MCF 10A (cell line): ENCODE results near the gene STAC3. TPM values are rescaled to one million over a fixed set of nuclear protein-coding genes. Genes with fewer than 3 reads are reported as not detected.

Experiments
- BruUV-seq: library from RNA; stranded (reverse); fragments of 400-500 nt; replicated peaks from 2 replicates; lab custom pipeline; 2021; lab: Mats Ljungman, UMichigan
- CTCF ChIA-PET: fragments of 300-600 bp; sonication (Branson Sonifier 250); formaldehyde crosslinking; extraction: SDS; loops from one replicate; lab custom pipeline; 2021; ENCODE audit warnings: antibody characterized with exemption, inconsistent platforms; lab: Yijun Ruan, JAX
- POLR2A ChIA-PET: fragments of 300-600, 350-650 bp; sonication (Branson Sonifier 250); formaldehyde crosslinking; extraction: SDS; loops from one replicate; lab custom pipeline; 2020; ENCODE audit warnings: antibody characterized with exemption, inconsistent platforms; lab: Yijun Ruan, JAX
- DNase-seq: peaks from one replicate; pipeline ENCODE4 v3.0.0-alpha.2; 2018; ENCODE audit not compliant: unreplicated experiment
- H3K27ac Mint-ChIP-seq: one replicate; pipeline ENCODE4 v1.8.0; 2022; ENCODE audit warnings: mild to moderate bottlenecking, low read depth, mixed read lengths; ENCODE audit not compliant: unreplicated experiment
- H3K27me3 Mint-ChIP-seq: one replicate; pipeline ENCODE4 v1.8.0; 2022; ENCODE audit warnings: mixed read lengths; ENCODE audit not compliant: insufficient read depth, unreplicated experiment
- H3K36me3 Mint-ChIP-seq: one replicate; pipeline ENCODE4 v1.8.0; 2022; ENCODE audit warnings: mild to moderate bottlenecking, moderate library complexity, mixed read lengths; ENCODE audit not compliant: insufficient read depth, unreplicated experiment
- H3K4me1 Mint-ChIP-seq: one replicate; pipeline ENCODE4 v1.8.0; 2022; ENCODE audit warnings: mixed read lengths; ENCODE audit not compliant: insufficient read depth, unreplicated experiment
- H3K4me3 Mint-ChIP-seq: one replicate; pipeline ENCODE4 v1.8.0; 2022; ENCODE audit warnings: mild to moderate bottlenecking, moderate library complexity, mixed read lengths; ENCODE audit not compliant: unreplicated experiment
- H3K9me3 Mint-ChIP-seq: one replicate; pipeline ENCODE4 v1.8.0; 2022; ENCODE audit warnings: mixed read lengths; ENCODE audit not compliant: unreplicated experiment
- intact Hi-C: fragments of 100-400 bp; cut with micrococcal nuclease; formaldehyde crosslinking; loops from 2 replicates; pipeline ENCODE4 v1.14.1; 2022
- total RNA-seq: library from RNA; stranded (reverse); gene quantifications from 2 replicates; pipeline ENCODE4 v1.2.3, GENCODE V29; 2022
- TF ChIP-seq, protein P1 (sequence below): fragments of 200-600 bp; IDR thresholded peaks from one replicate; pipeline ENCODE4 v1.8.0; 2022; ENCODE audit warnings: antibody characterized with exemption, mild to moderate bottlenecking; ENCODE audit not compliant: unreplicated experiment

Gene STAC3
- total RNA-seq, 1 experiment from 2014 or later = 2.8 TPM

DNA sequence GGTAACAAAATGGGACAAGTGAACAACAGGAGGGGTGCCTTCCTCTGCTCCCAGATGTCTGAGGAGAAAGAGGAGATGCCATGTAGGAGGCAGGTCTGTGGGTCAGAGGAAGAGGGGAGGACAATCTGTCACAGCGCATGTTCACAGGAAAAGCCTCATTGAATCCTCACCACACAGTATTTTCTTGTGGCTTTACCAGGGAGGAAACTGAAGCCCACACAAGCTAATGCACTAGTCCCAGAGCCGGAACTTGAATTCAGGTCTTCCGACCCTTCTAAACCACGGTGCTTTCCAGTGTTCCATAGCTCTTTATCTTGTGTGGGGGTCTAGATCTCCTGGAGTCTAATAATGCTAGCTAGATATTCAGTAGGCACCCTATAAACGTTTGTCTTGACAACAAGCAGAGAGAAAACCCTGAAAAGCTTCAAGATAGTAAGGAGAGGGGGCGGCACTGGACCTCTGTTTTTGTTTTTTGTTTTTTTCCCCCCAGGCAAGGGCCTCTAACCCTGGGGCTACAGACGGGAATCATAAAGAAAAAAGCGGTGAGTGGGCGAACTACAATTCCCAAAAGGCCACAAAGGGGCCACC is 21.8 kb downstream of the STAC3 start:
- peak overlapping the region; percentile 99 for H3K27ac Mint-ChIP-seq
- no peaks in the 10 kb centered on the region for H3K9me3 Mint-ChIP-seq
- peaks cover 47% of the 10 kb centered on the region for H3K36me3 Mint-ChIP-seq
- TSS peak; percentile 89 for BruUV-seq
- DNase-seq = no peak
- peak overlapping the region; percentile 98 for H3K4me3 Mint-ChIP-seq
- H3K27me3 Mint-ChIP-seq = no peaks in the 10 kb centered on the region
- TF ChIP-seq, protein P1, sequence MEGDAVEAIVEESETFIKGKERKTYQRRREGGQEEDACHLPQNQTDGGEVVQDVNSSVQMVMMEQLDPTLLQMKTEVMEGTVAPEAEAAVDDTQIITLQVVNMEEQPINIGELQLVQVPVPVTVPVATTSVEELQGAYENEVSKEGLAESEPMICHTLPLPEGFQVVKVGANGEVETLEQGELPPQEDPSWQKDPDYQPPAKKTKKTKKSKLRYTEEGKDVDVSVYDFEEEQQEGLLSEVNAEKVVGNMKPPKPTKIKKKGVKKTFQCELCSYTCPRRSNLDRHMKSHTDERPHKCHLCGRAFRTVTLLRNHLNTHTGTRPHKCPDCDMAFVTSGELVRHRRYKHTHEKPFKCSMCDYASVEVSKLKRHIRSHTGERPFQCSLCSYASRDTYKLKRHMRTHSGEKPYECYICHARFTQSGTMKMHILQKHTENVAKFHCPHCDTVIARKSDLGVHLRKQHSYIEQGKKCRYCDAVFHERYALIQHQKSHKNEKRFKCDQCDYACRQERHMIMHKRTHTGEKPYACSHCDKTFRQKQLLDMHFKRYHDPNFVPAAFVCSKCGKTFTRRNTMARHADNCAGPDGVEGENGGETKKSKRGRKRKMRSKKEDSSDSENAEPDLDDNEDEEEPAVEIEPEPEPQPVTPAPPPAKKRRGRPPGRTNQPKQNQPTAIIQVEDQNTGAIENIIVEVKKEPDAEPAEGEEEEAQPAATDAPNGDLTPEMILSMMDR = peak; percentile 13
- ChIA-PET CTCF (interaction anchor here (0.6 to 10.2 kb wide), 12 partner anchors 10 to 230 kb away, joined by 3 to 152 read pairs (median 4); no protein-coding TSS in a partner anchor), POLR2A (interaction anchor here (0.6 to 3.1 kb wide), 14 partner anchors 9 to 484 kb away, joined by 3 to 37 read pairs (median 4); partner anchors contain the start of genes NEMP1 and STAT6)
- peaks cover 20% of the 10 kb centered on the region for H3K4me1 Mint-ChIP-seq
- intact Hi-C loops = no loop called here

DNA sequence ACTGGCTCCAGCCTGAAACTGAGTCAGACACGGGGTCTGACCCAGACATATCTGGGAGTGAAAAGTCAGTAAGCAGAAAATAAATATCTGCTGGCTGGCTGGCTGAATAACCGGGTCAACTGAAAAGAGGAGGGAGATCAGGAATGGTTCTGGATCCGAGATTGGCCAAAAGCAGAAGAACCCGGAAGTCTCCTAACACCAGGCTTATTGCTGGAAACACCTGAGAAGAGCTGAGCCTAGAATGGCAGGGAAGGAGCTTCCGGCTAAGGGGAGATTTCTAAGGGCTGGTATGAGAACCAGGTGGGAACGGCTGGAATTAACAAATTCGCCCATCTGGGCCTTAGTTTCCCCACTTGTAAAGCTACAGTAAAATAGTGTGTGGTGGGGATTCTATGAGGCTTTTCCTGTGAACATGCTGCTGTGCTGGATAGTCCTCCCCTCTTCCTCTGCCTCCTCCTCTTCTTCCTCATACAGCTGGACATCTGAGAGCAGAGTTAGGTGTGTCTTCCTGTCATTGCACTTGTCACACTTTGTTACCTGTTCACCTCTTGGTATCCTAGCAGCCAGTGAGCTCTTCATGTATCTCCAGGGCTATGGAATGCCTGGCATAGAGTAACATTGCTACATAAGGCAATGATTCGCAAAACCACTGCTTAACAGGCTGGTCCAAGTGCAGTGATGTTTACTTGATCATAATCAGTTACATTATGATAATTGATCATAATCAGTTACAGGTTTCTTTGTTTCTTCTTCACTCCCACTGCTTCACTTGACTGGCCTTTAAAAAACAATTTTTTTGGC is 23.5 kb downstream of the STAC3 start:
- CTCF ChIA-PET = interaction anchor here (0.6 to 10.2 kb wide), 7 partner anchors 13 to 260 kb away, joined by 3 to 152 read pairs (median 3); no protein-coding TSS in a partner anchor
- no TSS peak for BruUV-seq
- no peak overlapping the region for H3K27ac Mint-ChIP-seq
- POLR2A ChIA-PET = interaction anchor here (0.6 to 1.2 kb wide), 3 partner anchors 52 to 150 kb away, joined by 3 read pairs; no protein-coding TSS in a partner anchor
- H3K4me3 Mint-ChIP-seq = no peak overlapping the region
- TF ChIP-seq, protein P1 = no peak
- H3K9me3 Mint-ChIP-seq = no peaks in the 10 kb centered on the region
- intact Hi-C loops = no loop called here
- peaks cover 20% of the 10 kb centered on the region for H3K4me1 Mint-ChIP-seq
- H3K36me3 Mint-ChIP-seq = peaks cover 31% of the 10 kb centered on the region
- no peaks in the 10 kb centered on the region for H3K27me3 Mint-ChIP-seq
- DNase-seq = no peak

DNA sequence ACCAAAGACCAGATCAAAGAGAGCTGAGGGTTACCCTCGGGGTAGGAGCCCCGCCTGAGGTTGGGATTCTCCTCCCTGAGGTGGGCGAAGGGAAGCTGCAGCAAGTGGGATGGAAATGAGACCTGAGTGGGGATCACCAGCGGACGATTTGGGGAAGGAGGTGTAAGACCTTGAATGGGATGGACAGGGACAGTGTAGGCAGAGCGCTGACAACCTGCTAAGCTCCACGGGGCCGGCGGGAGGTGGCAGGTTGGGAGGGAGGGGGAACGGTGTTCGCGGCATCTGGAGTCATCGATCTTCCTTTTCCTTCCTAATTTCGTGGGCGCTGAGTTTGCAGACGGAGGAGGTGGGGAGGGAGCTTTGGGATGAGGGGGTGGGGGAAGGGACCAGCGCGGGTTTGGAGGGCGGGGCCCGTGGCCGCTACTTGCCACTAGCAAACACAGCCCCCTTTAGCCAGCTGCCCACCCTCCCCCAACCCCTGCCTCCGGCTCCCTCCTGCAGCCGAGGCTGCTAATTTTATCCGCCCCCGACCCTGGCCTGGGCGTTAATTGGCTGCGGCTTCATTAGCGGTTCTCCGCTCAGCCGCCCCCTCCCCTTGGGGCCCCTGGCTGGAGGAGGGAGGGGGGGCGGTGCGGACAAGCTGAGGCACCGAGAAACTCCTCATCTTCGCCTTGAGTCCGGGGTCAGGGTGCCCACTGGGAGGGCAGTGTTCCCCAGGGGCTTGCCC is 24.2 kb downstream of the STAC3 start:
- H3K27me3 Mint-ChIP-seq = peaks cover 7% of the 10 kb centered on the region
- H3K9me3 Mint-ChIP-seq = no peaks in the 10 kb centered on the region
- intact Hi-C loops = no loop called here
- H3K4me1 Mint-ChIP-seq = peaks cover 20% of the 10 kb centered on the region
- no peak overlapping the region for H3K27ac Mint-ChIP-seq
- DNase-seq = no peak
- no peak overlapping the region for H3K4me3 Mint-ChIP-seq
- BruUV-seq = no TSS peak
- H3K36me3 Mint-ChIP-seq = peaks cover 23% of the 10 kb centered on the region
- TF ChIP-seq, protein P1 = no peak
- ChIA-PET POLR2A (interaction anchor here (0.9 to 1.2 kb wide), 3 partner anchors 12 to 114 kb away, joined by 3 to 4 read pairs (median 3); no protein-coding TSS in a partner anchor), CTCF (interaction anchor here (0.6 to 10.2 kb wide), 6 partner anchors 12 to 261 kb away, joined by 3 to 152 read pairs (median 4); no protein-coding TSS in a partner anchor)
